Body of pancreas (tissue), 4 donors: ENCODE measurements around the gene ACSS2.

Experiments
- POLR2A ChIP-seq, 3 donors: fragments of 450-650 bp; IDR thresholded peaks; one replicate each; pipeline ENCODE4 v1.6.1; 2016; ENCODE audit warnings: antibody characterized with exemption in 3 of 3, mild to moderate bottlenecking in 2 of 3
- TF ChIP-seq, protein P1 (sequence below), 7 experiments: fragments of 450-650 bp in 4 of 7; fragments of 200-600 bp in 3 of 7; sonication (generic) in 3 of 7; IDR thresholded peaks; one replicate each; pipeline ENCODE4 v1.5.1; 2016 to 2019; ENCODE audit warnings: antibody characterized with exemption in 7 of 7

DNA sequence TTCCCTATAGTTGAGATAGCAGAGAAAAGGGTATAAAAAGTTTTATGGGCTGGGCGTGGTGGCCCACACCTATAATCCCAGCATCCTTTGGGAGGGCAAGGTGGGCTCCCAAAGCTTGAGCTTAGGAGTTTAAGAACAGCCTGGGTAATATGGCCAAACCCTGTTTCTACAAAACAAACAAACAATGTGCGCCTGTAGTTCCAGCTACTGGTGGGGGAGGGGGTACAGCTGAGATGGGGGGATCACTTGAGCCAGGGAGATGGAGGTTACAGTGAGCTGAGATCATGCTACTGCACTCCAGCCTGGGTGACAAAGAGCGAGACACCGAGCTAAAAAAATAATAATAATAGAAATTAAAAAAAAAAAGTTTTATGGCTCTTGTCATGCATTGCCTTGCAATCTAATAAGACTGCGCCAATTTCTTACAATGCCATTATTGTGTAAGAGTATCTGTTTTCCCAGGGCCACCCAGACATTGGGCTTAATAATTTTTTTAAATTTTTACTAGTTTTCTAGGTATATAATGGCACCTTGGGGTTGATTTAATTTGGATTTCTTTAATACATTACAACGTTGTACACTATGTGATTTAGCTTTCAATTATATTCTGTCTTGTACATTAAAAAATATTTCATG is 3.9 kb downstream of the ACSS2 start:
- TF ChIP-seq, protein P1, sequence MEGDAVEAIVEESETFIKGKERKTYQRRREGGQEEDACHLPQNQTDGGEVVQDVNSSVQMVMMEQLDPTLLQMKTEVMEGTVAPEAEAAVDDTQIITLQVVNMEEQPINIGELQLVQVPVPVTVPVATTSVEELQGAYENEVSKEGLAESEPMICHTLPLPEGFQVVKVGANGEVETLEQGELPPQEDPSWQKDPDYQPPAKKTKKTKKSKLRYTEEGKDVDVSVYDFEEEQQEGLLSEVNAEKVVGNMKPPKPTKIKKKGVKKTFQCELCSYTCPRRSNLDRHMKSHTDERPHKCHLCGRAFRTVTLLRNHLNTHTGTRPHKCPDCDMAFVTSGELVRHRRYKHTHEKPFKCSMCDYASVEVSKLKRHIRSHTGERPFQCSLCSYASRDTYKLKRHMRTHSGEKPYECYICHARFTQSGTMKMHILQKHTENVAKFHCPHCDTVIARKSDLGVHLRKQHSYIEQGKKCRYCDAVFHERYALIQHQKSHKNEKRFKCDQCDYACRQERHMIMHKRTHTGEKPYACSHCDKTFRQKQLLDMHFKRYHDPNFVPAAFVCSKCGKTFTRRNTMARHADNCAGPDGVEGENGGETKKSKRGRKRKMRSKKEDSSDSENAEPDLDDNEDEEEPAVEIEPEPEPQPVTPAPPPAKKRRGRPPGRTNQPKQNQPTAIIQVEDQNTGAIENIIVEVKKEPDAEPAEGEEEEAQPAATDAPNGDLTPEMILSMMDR (IDR thresholded peaks at IDR 0.05), result no peak
- TF ChIP-seq POLR2A (IDR thresholded peaks at IDR 0.05), result no peak
